HFFc6 (cell line): Measurements from ENCODE around the gene DRAXIN. TPM values are rescaled to one million over a fixed set of nuclear protein-coding genes. Genes with fewer than 3 reads are reported as not detected.

Experiments used
- DNase-seq: peaks from one replicate; pipeline ENCODE4 v3.0.0-alpha.2; 2018
- H3K27ac Mint-ChIP-seq: 2 replicates; pipeline ENCODE4 v1.8.0; 2020; ENCODE audit warnings: mild to moderate bottlenecking, mixed read lengths
- H3K27me3 Mint-ChIP-seq: 2 replicates; pipeline ENCODE4 v1.8.0; 2021; ENCODE audit warnings: mild to moderate bottlenecking, moderate library complexity, mixed read lengths; ENCODE audit not compliant: insufficient read depth
- H3K36me3 Mint-ChIP-seq: 2 replicates; pipeline ENCODE4 v1.8.0; 2021; ENCODE audit warnings: low read depth, mixed read lengths
- H3K4me1 Mint-ChIP-seq: 2 replicates; pipeline ENCODE4 v1.8.0; 2020; ENCODE audit warnings: low read depth, mixed read lengths
- H3K4me3 Mint-ChIP-seq: 2 replicates; pipeline ENCODE4 v1.8.0; 2020; ENCODE audit warnings: mild to moderate bottlenecking, moderate library complexity, mixed read lengths
- H3K9me3 Mint-ChIP-seq: 2 replicates; pipeline ENCODE4 v1.8.0; 2020; ENCODE audit warnings: mild to moderate bottlenecking, mixed read lengths
- total RNA-seq, 6 experiments: library from RNA; stranded (reverse); fragmentation: NEBNext Ultra II Directional; extraction: Animal tissue kit (Norgen Biotek cat#: 25700); gene quantifications; 2 replicates in 1 of 6; 3 replicates in 5 of 6; pipeline ENCODE4 v1.2.3, GENCODE V29; 2021
- TF ChIP-seq, protein P1 (sequence below): fragments of 200-600 bp; sonication (generic); IDR thresholded peaks from 2 replicates; pipeline ENCODE4 v1.5.0; 2021; ENCODE audit warnings: antibody characterized with exemption, mild to moderate bottlenecking

DRAXIN gene
- total RNA-seq, 6 experiments from 2014 or later = not detected

DNA sequence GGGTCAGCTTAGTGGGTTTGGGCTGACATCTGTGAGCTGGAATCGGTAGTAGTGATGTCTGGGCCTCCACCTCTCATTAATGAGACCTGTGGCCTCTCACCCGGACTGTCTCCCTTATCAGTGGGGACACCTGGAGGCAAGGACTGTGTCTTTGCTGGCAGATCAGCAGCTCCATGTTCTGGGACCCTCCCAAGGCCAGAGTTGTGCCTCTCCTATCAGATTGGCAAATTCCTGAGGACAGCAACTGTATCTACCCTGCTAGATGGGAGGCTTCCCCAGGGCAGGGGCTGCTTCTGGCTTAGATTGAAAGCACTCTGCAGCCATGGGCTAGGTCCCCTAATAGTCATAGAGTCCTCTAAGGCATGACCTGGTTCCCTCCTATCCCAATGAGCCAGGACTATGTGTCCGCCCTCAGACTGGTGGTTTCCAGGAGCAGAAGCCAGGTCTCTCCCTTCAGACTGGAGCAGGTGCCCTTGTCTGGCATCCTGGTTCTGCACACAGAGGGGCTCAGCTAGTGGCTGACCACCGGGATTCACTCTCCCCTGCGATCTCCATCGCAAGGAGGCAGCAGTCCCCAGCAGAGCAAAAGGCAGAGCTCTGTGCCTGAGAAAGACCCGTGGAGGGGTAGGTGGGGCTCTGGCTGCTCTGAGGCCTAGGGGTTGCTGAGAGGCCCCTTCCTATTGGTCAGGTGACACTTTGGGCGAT is 5.8 kb downstream of the DRAXIN start:
- H3K27me3 Mint-ChIP-seq = peaks cover 24% of the 10 kb centered on the region
- no peak overlapping the region for H3K4me3 Mint-ChIP-seq
- peaks cover 17% of the 10 kb centered on the region for H3K4me1 Mint-ChIP-seq
- H3K9me3 Mint-ChIP-seq = no peaks in the 10 kb centered on the region
- DNase-seq = no peak
- TF ChIP-seq, protein P1, sequence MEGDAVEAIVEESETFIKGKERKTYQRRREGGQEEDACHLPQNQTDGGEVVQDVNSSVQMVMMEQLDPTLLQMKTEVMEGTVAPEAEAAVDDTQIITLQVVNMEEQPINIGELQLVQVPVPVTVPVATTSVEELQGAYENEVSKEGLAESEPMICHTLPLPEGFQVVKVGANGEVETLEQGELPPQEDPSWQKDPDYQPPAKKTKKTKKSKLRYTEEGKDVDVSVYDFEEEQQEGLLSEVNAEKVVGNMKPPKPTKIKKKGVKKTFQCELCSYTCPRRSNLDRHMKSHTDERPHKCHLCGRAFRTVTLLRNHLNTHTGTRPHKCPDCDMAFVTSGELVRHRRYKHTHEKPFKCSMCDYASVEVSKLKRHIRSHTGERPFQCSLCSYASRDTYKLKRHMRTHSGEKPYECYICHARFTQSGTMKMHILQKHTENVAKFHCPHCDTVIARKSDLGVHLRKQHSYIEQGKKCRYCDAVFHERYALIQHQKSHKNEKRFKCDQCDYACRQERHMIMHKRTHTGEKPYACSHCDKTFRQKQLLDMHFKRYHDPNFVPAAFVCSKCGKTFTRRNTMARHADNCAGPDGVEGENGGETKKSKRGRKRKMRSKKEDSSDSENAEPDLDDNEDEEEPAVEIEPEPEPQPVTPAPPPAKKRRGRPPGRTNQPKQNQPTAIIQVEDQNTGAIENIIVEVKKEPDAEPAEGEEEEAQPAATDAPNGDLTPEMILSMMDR = no peak
- H3K36me3 Mint-ChIP-seq = no peaks in the 10 kb centered on the region
- H3K27ac Mint-ChIP-seq = no peak overlapping the region

DNA sequence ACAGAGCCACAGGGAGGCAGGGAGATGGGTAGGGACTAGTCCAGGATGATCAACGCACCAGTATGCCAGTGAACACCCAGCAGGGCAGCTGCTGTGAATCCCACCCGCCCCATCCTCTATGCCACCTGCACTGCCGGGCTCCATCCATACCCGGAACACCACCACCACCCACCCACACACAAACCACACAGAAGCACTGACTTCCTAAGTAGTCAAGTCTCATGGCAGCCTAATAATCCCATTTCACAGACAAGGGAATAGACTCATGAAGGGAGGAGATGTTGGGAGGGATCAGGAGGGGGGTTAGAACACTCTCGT is 6.3 kb downstream of the DRAXIN start:
- H3K9me3 Mint-ChIP-seq = no peaks in the 10 kb centered on the region
- H3K27ac Mint-ChIP-seq = no peak overlapping the region
- H3K4me1 Mint-ChIP-seq = peaks cover 12% of the 10 kb centered on the region
- H3K27me3 Mint-ChIP-seq = peaks cover 20% of the 10 kb centered on the region
- H3K4me3 Mint-ChIP-seq = no peak overlapping the region
- no peak for DNase-seq
- TF ChIP-seq, protein P1 = no peak
- H3K36me3 Mint-ChIP-seq = no peaks in the 10 kb centered on the region

DNA sequence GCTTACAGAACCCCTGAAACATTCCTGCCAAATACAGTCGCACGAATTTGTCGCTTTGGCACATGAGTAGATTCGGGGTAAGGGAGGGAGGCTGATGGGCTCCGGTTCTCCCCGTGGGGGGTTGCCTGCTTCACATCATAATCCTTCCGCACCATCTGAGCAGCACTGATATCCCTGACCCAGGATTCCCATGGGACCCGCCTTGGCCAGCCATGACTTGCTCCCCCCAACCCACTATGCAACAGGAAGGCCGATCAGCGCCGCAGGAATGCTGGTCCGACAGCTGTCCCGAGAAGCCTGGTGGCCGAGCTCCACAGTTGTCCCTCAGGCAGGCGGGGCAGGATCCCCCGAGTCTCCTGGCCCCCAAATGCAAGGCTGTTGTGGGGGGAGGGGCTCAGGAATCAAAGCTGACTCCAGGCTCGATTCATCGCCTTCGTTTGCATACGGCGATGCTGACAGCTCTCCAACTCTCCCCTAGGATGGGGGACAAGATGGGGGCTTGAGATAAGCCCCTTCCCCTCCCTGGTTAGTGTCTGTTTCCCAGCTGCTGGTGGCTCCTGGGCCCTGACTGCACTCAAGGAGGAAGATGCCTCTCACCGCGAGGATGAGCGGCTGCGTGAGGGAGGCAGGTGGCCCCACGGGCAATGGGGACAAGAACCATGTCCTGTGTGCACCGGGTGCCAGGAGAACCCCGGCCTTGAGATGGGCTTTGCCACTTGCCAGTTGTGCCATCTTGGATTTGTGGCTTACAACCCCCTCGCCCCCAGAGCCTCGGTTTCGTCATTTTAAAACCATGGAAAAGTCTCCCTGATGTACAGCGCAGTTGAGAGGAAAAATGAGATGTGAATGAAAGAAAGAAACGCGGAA is 9.3 kb downstream of the DRAXIN start:
- Mint-ChIP-seq H3K4me3 (no peak overlapping the region), H3K27ac (no peak overlapping the region), H3K27me3 (peaks cover 32% of the 10 kb centered on the region), H3K4me1 (no peaks in the 10 kb centered on the region), H3K9me3 (no peaks in the 10 kb centered on the region), H3K36me3 (no peaks in the 10 kb centered on the region)
- TF ChIP-seq, protein P1 = no peak
- no peak for DNase-seq

DNA sequence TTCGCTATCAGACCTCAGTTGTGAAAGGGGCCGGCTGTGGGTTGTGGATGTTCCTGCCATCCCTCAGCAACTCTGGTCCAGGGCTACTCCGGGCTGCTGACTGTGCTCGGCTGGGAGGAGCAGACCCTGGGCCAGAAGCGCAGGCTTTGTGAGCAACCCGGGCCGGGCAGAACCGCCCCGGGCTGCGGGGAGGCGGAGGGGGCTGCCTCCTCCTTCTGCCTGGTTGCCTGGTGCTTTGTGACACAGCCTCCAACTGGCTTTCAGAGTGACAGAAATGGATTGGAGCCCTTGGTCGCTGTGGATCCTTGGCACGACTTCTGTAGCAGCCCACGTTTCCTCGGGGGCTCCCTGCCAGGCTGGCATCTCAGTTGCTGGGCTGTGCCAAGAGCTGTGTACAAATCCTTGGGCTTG is 10.0 kb downstream of the DRAXIN start:
- Mint-ChIP-seq H3K27me3 (peaks cover 28% of the 10 kb centered on the region), H3K4me1 (no peaks in the 10 kb centered on the region), H3K36me3 (no peaks in the 10 kb centered on the region), H3K27ac (no peak overlapping the region), H3K4me3 (no peak overlapping the region), H3K9me3 (no peaks in the 10 kb centered on the region)
- DNase-seq = no peak
- TF ChIP-seq, protein P1 = no peak

DNA sequence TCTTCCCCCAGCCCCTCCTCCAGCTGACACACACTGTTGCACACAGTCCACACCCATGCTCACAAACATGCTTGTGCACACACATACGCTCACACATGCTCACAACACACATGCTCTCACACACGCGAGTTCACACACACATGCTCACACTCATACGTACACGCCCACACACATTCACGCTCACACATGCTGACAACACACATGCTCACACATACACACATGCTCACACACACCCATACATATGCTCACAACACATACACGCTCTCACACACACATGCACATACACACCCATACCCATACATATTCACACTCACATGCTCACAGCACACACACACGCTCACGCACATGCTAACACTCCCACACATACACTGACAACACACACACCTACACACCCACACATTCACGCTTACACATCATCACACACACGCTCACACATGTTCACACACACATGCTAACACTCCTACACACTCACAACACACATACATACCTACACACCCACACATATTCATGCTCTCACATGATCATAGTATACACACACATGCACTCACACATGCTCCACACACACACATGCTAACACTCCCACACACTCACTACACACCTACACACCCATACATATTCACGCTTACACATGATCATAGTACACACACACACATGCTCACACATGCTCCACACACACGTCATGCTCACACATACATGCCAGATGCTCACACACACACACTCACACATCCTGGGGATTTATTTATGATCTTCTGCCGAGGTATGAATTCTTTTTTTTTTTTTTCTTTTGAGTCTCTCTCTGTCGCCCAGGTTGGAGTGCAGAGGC is 10.7 kb downstream of the DRAXIN start:
- Mint-ChIP-seq H3K36me3 (no peaks in the 10 kb centered on the region), H3K27ac (no peak overlapping the region), H3K9me3 (no peaks in the 10 kb centered on the region), H3K4me1 (no peaks in the 10 kb centered on the region), H3K4me3 (no peak overlapping the region), H3K27me3 (peaks cover 27% of the 10 kb centered on the region)
- no peak for DNase-seq
- TF ChIP-seq, protein P1 = no peak
